Stimulated activated CD8-positive, alpha-beta memory T cell treated with anti-CD3 and anti-CD28 coated beads, Interleukin-15, amount 100 ng/mL, for 48 hours (primary cell): ENCODE measurements around the gene ETF1.

Experiments
- DNase-seq, 2 donors: peaks; one replicate each; pipeline ENCODE4 v3.0.0-alpha.2; 2020; ENCODE audit warnings: low read depth in 2 of 2

The ETF1 gene

GRCh38 chr5:138542956-138543729 is at the start of gene ETF1:
TSS of gene ETF1 (minus strand) at chr5:138543236. CDS start at chr5:138542918, 318 bp downstream.
- DNase-seq: peak; percentile 99 to 100

- DNase-seq: no peak
These were observed 45.2 kb upstream of the ETF1 start for GRCh38 chr5:138588013-138588788.

- no peak for DNase-seq
These were observed 42.1 kb upstream of the ETF1 start for GRCh38 chr5:138585157-138585556.

GRCh38 chr5:138583984-138584637 is 41.1 kb upstream of the ETF1 start:
- DNase-seq: no peak

GRCh38 chr5:138582959-138583358 is 39.9 kb upstream of the ETF1 start:
- no peak for DNase-seq

GRCh38 chr5:138580777-138581176 is 37.7 kb upstream of the ETF1 start:
- no peak for DNase-seq

- no peak for DNase-seq
These were observed 37.0 kb upstream of the ETF1 start for GRCh38 chr5:138580001-138580400.

- no peak for DNase-seq
These were observed 36.5 kb upstream of the ETF1 start for GRCh38 chr5:138579517-138579863.

- no peak for DNase-seq
These were observed 34.4 kb upstream of the ETF1 start for GRCh38 chr5:138577452-138577851.

- DNase-seq: peak; percentile 96 to 97
These were observed 32.4 kb upstream of the ETF1 start, which contains the start of gene HSPA9 for GRCh38 chr5:138575194-138576015. TSS of gene HSPA9 (minus strand) at chr5:138575401. CDS start at chr5:138575318, 83 bp downstream.

- no peak for DNase-seq
These were observed 31.7 kb upstream of the ETF1 start for GRCh38 chr5:138574744-138575193.

- DNase-seq: no peak
These were observed 31.1 kb upstream of the ETF1 start for GRCh38 chr5:138573949-138574670.

GRCh38 chr5:138573223-138573622 is 30.2 kb upstream of the ETF1 start:
- DNase-seq: no peak

- no peak for DNase-seq
These were observed 27.8 kb upstream of the ETF1 start for GRCh38 chr5:138570871-138571270.

- DNase-seq: no peak
These were observed 26.7 kb upstream of the ETF1 start for GRCh38 chr5:138569782-138570181.

- no peak for DNase-seq
These were observed 25.2 kb upstream of the ETF1 start for GRCh38 chr5:138568061-138568824.

GRCh38 chr5:138566792-138567191 is 23.8 kb upstream of the ETF1 start:
- no peak for DNase-seq

- DNase-seq: no peak
These were observed 22.2 kb upstream of the ETF1 start for GRCh38 chr5:138565100-138565821.

- DNase-seq: no peak
These were observed 21.2 kb upstream of the ETF1 start for GRCh38 chr5:138564242-138564641.
